ENCODE results near the gene TFF3.

The TFF3 gene

GRCh38 chr21:42289926-42290325, 25.3 kb downstream of the TFF3 start:
- DNase-seq (ENCODE audit: low spot score): no peak

- no peak for DNase-seq (ENCODE audit: low spot score)
Measured at GRCh38 chr21:42288962-42289361, 26.2 kb downstream of the TFF3 start.

- no peak for DNase-seq (ENCODE audit: low spot score)
Measured at GRCh38 chr21:42287193-42288083, 27.8 kb downstream of the TFF3 start.

GRCh38 chr21:42286416-42286815, 28.8 kb downstream of the TFF3 start:
- DNase-seq (ENCODE audit: low spot score): no peak

GRCh38 chr21:42285569-42286245, 29.5 kb downstream of the TFF3 start:
- DNase-seq (ENCODE audit: low spot score): no peak

GRCh38 chr21:42282715-42283114, 32.5 kb downstream of the TFF3 start:
- no peak for DNase-seq (ENCODE audit: low spot score)

- no peak for DNase-seq (ENCODE audit: low spot score)
Measured at GRCh38 chr21:42282021-42282420, 33.2 kb downstream of the TFF3 start.

- no peak for DNase-seq (ENCODE audit: low spot score)
Measured at GRCh38 chr21:42281181-42281680, 34.0 kb downstream of the TFF3 start.

GRCh38 chr21:42280356-42281180, 34.6 kb downstream of the TFF3 start:
- no peak for DNase-seq (ENCODE audit: low spot score)

- no peak for DNase-seq (ENCODE audit: low spot score)
Measured at GRCh38 chr21:42279888-42280287, 35.3 kb downstream of the TFF3 start.

GRCh38 chr21:42279341-42279871, 35.8 kb downstream of the TFF3 start:
- DNase-seq (ENCODE audit: low spot score): no peak

- DNase-seq (ENCODE audit: low spot score): no peak
Measured at GRCh38 chr21:42278451-42279149, 36.6 kb downstream of the TFF3 start.

GRCh38 chr21:42277593-42277992, 37.6 kb downstream of the TFF3 start:
- DNase-seq (ENCODE audit: low spot score): no peak

- DNase-seq (ENCODE audit: low spot score): no peak
Measured at GRCh38 chr21:42276526-42277154, 38.6 kb downstream of the TFF3 start.

- no peak for DNase-seq (ENCODE audit: low spot score)
Measured at GRCh38 chr21:42276076-42276475, 39.1 kb downstream of the TFF3 start.

- DNase-seq (ENCODE audit: low spot score): no peak
Measured at GRCh38 chr21:42272984-42273600, 42.1 kb downstream of the TFF3 start.

GRCh38 chr21:42272109-42272962, 42.9 kb downstream of the TFF3 start:
- DNase-seq (ENCODE audit: low spot score): no peak

- DNase-seq (ENCODE audit: low spot score): no peak
Measured at GRCh38 chr21:42271065-42271464, 44.1 kb downstream of the TFF3 start.

- no peak for DNase-seq (ENCODE audit: low spot score)
Measured at GRCh38 chr21:42269386-42269785, 45.8 kb downstream of the TFF3 start.

All from SK-N-DZ (cell line).